OCI-LY3 (cell line): ENCODE results near the gene PTPRN2.

Source experiments
- CTCF ChIP-seq: fragments of 200-600, 300-600 bp; sonication (generic); IDR thresholded peaks from 2 replicates; pipeline ENCODE4 v1.5.1; 2014; ENCODE audit warnings: antibody characterized with exemption, low read length, low read depth
- EZH2phosphoT487 ChIP-seq: fragments of 200-600 bp; shearing (Covaris generic); IDR thresholded peaks from 2 replicates; pipeline ENCODE4 v1.6.1; 2018; ENCODE audit warnings: antibody characterized with exemption, mixed run types, low read depth

GRCh38 chr7:158468700-158469296 is 118.8 kb downstream of the PTPRN2 start:
- TF ChIP-seq CTCF (no peak), EZH2phosphoT487 (no peak)
